ENCODE data around the gene TAAR5. TPM values are rescaled to one million over a fixed set of nuclear protein-coding genes. Genes with fewer than 3 reads are reported as not detected.

The TAAR5 gene
- total RNA-seq, 2 donors from 2014 or later: not detected

- intact Hi-C loops (cut with DNase I): no loop called here
- Histone ChIP-seq H3K9me3 (no peaks in the 10 kb centered on the region), H3K4me3 (no peak within 1 kb of the TSS), H3K36me3 (no peaks in the 10 kb centered on the region), H3K27ac (no peak within 1 kb of the TSS), H3K4me1 (replicated peaks) (no peaks in the 10 kb centered on the region), H3K27me3 (replicated peaks; ENCODE audit: insufficient read depth) (no peaks in the 10 kb centered on the region)
- TF ChIP-seq CTCF (IDR thresholded peaks at IDR 0.05) (no peak), POLR2AphosphoS5 (IDR thresholded peaks at IDR 0.05) (no peak), POLR2A (IDR thresholded peaks at IDR 0.05) (no peak)
- WGBS: 93% methylated on average over 6 of the region's 6 CpGs
- DNase-seq (ENCODE audit: low spot score): no peak
These were observed 34.6 kb upstream of the TAAR5 start, which contains the start of gene TAAR2 for GRCh38 chr6:132624175-132624574. TSS of gene TAAR2 (minus strand) at chr6:132624275. CDS start at chr6:132624275, 0 bp downstream.

DNA sequence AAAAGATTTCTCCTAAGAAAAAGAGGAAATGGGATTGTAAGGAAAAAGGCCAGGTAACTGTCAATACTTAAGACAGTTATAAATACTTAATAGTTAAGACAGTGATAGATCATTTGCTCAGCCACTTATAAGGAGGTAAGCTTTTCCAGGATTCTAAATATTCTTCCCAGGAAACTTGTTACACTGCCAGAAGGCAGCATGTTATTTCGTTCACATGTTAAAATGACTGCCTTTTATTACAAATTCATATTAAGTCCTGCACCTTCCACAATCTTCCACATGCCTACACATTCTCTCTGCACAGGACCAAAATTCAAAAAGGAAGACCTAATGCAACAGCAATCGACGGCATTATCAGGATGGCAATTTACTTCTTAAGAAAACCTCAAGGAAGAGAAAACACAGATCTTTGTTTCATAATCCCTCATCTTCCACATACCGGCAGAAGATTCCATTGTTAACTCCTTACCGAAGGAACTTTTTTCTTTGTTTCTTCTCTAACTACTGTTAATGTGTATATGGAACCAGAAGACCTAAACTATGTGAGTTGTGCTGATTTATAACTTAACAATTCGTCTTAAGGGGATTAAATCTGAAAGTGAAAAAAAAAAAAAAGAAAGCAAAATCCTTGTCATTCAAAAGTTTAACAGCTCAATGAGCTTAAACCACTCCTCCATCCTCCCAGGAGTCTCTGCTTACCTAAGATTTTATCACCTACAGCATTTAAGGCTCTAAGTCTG lies 33.7 kb upstream of the TAAR5 start:
- no peaks in the 10 kb centered on the region for H3K9me3 ChIP-seq
- TF ChIP-seq POLR2A (IDR thresholded peaks at IDR 0.05) (no peak), POLR2AphosphoS5 (IDR thresholded peaks at IDR 0.05) (no peak), CTCF (IDR thresholded peaks at IDR 0.05) (no peak)
- no peak overlapping the region for H3K4me3 ChIP-seq
- 28% methylated on average over 6 of the region's 6 CpGs for WGBS
- intact Hi-C loops (cut with DNase I): no loop called here
- no peaks in the 10 kb centered on the region for H3K4me1 ChIP-seq (replicated peaks)
- H3K27ac ChIP-seq: no peak overlapping the region
- no peaks in the 10 kb centered on the region for H3K36me3 ChIP-seq
- DNase-seq (ENCODE audit: low spot score): no peak
- H3K27me3 ChIP-seq (replicated peaks; ENCODE audit: insufficient read depth): no peaks in the 10 kb centered on the region

- Histone ChIP-seq H3K27ac (no peak overlapping the region), H3K9me3 (no peaks in the 10 kb centered on the region), H3K4me1 (replicated peaks) (no peaks in the 10 kb centered on the region), H3K36me3 (no peaks in the 10 kb centered on the region), H3K27me3 (replicated peaks; ENCODE audit: insufficient read depth) (no peaks in the 10 kb centered on the region), H3K4me3 (no peak overlapping the region)
- DNase-seq (ENCODE audit: low spot score): no peak
- TF ChIP-seq POLR2A (IDR thresholded peaks at IDR 0.05): no peak
- TF ChIP-seq CTCF (IDR thresholded peaks at IDR 0.05): no peak
- no peak for TF ChIP-seq POLR2AphosphoS5 (IDR thresholded peaks at IDR 0.05)
- 29% methylated on average over 1 of the region's 1 CpG for WGBS
- intact Hi-C loops (cut with DNase I): no loop called here
These were observed 27.1 kb upstream of the TAAR5 start for GRCh38 chr6:132616677-132617076.

- no peaks in the 10 kb centered on the region for H3K27me3 ChIP-seq (replicated peaks; ENCODE audit: insufficient read depth)
- no peak overlapping the region for H3K27ac ChIP-seq
- no peaks in the 10 kb centered on the region for H3K36me3 ChIP-seq
- no peak for TF ChIP-seq POLR2AphosphoS5 (IDR thresholded peaks at IDR 0.05)
- no peak for TF ChIP-seq POLR2A (IDR thresholded peaks at IDR 0.05)
- TF ChIP-seq CTCF (IDR thresholded peaks at IDR 0.05): no peak
- intact Hi-C loops (cut with DNase I): no loop called here
- DNase-seq (ENCODE audit: low spot score): no peak
- H3K4me3 ChIP-seq: no peak overlapping the region
- H3K9me3 ChIP-seq: no peaks in the 10 kb centered on the region
- 85% methylated on average over 6 of the region's 7 CpGs for WGBS
- H3K4me1 ChIP-seq (replicated peaks): no peaks in the 10 kb centered on the region
These were observed 25.0 kb upstream of the TAAR5 start for GRCh38 chr6:132614554-132614953.

Data from prostate gland (tissue), 2 donors.